Ureter (tissue), 1 donor: ENCODE data around the gene TRAPPC10. TPM values are rescaled to one million over a fixed set of nuclear protein-coding genes. Genes with fewer than 3 reads are reported as not detected.

Experiments used
- DNase-seq: peaks from one replicate; pipeline ENCODE4 v3.0.0-alpha.2; 2020; ENCODE audit warnings: low spot score
- total RNA-seq: library from RNA; stranded (reverse); gene quantifications from one replicate; pipeline ENCODE4 v1.2.4, GENCODE V29; 2023
- donor health status: DM: yes; HTN: yes; CAD: no.

The TRAPPC10 gene
- 48.3 TPM for total RNA-seq

GRCh38 chr21:44011579-44012473, at the start of gene TRAPPC10:
Gene TRAPPC10 (plus strand): TSS chr21:44012309. CDS start chr21:44012494, 185 bp downstream.
- DNase-seq, result peak; percentile 82

GRCh38 chr21:43965911-43966585, 46.1 kb upstream of the TRAPPC10 start:
- no peak for DNase-seq

DNA sequence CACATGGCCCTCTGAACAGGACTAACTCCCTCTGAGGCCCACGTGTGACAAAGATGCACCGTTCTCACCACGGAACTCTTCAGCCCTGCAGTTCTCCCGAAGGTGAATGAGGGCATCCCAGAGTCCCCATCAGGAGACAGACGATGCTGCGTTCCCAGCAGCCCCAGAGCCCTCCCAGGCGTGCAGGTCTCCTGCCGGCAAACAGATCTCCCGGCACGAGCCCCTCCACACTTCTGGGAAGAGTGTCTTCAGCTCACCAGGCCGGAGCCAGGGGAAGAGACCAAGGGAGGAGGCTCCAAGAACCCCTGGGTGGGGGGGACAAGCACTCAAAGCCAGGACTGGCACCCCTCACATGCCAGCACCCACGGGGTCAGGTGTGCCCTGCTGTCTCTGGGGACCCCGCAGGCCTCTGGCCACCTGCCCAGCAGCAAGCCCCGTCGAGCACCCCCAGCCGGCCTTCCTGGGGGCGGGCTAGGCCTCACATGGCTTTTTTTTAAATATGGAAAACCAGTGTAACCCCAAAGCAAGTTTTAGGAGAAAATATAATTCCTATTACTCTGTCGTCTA, 45.1 kb upstream of the TRAPPC10 start:
- no peak for DNase-seq

DNA sequence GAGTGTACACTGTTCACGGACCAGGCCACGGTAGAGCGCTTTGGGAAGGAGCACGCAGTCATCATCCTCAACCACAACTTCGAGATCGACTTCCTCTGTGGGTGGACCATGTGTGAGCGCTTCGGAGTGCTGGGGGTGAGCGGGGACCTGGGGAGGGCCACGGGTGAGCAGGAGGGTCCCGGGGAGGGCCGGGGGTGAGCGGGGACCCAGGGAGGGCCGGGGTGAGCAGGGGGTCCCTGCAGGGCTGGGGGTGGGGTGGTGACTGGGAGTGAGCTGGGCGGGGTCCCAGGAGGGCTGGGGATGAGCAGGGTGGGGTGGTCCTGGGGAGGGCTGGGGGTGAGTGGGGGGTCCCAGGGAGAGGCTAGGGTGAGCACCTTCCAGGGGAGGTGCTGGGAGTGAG, 44.1 kb upstream of the TRAPPC10 start:
- DNase-seq, result no peak

DNA sequence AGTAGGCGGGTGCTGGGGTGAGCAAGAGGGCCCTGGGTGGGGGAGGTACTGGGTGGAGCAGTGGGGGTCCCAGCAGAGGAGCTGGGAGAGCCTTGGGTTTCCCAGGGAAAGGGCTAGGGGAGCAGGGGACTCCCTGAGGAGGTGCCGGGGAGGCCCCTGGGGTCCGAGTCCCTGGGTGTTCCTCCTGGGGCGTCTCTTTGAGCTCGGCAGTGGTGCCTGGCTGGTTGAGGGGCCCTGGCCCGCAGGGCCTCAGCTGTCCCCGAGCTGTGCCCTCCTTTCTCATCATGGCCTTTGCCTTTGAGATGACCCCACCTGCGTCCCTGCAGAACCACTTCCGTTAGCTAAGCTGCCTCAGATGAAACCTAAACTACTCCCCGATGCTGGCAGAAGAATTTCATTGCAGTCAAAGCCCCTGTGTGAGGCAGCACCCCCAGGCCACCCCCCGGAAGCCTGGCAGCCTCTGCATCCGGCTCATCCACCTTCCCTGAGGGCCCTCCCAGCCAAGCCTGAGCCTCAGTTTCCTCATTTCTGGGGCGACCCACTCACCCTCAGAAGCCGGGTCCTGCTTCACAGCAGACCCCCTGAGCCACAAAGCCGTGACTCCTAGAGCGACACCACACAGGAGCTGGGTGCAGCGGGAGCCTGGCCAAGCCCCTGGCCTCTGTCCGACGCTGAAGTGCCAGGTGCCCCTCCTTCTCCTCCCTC, 43.5 kb upstream of the TRAPPC10 start:
- no peak for DNase-seq

GRCh38 chr21:43969115-43969444, 43.0 kb upstream of the TRAPPC10 start:
- no peak for DNase-seq

- no peak for DNase-seq
These were observed 41.6 kb upstream of the TRAPPC10 start for GRCh38 chr21:43970551-43970950.

- DNase-seq, result no peak
These were observed 40.7 kb upstream of the TRAPPC10 start for GRCh38 chr21:43971201-43971991.

GRCh38 chr21:43971992-43972255, 40.2 kb upstream of the TRAPPC10 start:
- DNase-seq, result no peak

- DNase-seq, result no peak
These were observed 39.1 kb upstream of the TRAPPC10 start for GRCh38 chr21:43972850-43973633.

DNA sequence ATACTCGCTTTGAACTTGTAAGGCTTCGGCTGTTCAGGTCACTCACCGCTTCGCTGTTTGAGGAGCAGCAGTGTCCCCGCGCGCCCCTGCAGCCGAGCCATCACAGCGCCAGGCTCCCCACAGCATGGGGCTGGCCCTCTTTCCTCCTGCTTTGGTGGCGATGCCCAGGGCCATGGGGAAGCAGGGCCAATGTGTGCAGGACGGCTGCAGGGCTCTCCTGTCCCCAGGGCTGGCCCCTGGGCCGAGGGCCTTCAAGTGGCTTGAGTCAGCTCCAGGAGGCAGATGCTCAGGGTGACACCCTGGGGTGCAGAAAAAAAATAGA, 38.5 kb upstream of the TRAPPC10 start:
- no peak for DNase-seq

DNA sequence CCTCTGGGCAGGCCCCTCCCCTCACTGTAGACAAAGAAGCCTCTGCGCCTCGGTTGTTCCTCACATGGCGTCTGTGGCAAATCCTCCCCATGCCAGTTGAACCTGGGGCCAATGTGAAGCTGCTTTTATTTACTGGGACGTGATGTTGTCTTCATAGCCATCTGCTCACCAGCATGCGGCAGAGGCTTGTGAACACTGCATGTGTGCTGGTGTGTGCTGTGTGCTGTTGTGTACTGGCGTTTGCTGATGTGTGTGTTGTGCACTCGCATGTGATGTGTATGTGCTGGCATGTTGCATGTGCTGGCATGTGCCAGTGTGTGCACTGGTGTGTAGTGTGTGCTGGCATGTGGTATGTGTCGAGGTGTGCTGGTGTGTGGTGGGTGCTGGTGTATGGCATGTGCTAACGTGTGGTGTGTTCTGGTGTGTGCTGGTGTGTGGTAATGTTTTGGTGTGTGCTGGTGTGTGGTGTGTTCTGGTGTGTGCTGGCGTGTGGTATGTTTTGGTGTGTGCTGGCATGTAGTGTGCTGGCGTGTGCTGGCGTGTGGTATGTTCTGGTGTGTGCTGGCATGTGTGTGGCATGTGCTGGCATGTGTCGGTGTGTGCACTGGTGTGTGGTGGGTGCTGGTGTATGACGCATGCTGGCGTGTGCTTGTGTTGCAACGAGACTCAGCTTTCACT, 37.2 kb upstream of the TRAPPC10 start:
- no peak for DNase-seq

DNA sequence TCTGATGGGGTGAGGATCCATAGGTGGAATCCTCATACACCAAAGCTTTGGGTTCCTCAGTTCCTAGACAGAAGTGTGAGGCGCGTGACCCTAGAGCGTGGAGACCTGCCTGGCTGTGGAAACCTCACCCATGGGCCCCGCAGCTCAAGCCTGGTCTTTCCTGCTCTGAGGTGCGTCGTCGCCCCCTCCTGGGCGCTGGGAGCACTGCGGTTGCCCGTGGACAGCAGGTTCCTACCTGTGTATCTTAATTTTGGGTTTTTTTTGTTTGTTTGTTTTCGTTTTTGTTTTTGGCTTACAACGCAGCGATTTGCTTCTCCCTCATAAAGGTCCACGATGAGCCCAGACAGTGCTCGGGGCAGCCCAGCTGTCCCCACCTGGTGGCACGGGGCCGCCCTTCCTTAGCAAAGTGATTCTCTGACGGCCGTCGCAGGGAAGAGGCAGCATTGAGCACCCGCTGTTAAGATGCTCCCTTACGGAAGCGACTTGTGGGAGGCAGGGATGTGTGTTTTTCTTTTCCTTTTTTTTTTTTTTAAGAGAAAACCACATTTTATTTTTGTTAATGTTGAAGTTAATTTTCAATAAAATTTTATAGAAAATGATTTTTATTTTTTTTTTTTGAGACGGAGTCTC, 36.5 kb upstream of the TRAPPC10 start:
- DNase-seq, result peak; percentile 86

DNA sequence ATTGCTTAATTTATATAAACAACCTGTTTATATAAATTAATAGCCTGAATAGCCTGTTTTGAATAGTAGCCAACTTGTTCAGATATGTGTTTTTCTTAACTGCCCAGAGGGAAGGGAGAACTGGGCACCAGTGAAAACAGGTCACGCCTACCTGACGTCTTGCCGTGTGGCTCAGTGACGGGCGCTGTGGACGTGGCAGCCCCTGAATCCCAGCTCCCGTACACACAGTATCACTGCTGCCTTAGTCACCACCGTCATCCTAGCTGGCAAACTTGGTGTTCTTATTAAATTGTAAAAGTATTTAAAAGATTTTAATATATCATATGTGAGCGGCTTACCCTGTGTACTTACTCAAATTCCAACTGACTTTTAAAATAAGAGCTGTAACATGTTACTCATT, 35.4 kb upstream of the TRAPPC10 start:
- no peak for DNase-seq

DNA sequence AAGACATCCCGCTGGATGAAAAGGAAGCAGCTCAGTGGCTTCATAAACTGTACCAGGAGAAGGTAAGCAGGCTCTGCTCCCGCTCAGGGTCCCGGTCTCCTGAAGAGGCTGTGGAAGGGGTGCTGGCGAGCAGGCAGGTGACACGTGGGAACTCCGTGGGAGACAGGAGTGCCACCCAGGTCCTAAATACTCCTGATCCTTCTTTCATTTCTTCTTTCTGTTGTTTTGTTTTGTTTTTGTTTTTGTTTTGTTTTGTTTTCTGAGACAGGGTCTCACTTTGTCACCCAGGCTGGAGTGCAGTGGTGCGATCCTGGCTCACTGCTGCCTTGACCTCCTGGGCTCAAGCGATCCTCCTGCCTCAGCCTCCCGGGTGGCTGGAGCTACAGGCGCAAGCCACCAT, 34.0 kb upstream of the TRAPPC10 start:
- no peak for DNase-seq

GRCh38 chr21:43979654-43980053, 32.5 kb upstream of the TRAPPC10 start:
- DNase-seq, result no peak

GRCh38 chr21:43981151-43981870, 30.8 kb upstream of the TRAPPC10 start:
- no peak for DNase-seq

DNA sequence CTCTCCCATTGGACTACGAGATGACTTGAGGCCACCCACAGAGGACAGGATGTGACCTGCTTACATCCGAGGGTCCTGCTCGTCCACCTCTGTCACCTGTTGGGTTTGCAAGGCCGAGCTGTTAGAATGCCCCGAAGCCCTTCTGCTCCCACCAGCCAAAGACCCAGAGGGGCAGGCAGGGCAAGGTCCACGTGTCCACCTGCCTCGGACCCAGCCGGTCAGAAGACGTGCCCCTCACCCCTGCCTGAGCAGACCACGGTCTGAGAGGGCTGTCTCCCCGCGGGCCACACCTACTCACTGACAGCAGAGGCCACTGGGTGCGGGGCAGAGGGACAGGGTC, 30.3 kb upstream of the TRAPPC10 start:
- DNase-seq, result no peak

DNA sequence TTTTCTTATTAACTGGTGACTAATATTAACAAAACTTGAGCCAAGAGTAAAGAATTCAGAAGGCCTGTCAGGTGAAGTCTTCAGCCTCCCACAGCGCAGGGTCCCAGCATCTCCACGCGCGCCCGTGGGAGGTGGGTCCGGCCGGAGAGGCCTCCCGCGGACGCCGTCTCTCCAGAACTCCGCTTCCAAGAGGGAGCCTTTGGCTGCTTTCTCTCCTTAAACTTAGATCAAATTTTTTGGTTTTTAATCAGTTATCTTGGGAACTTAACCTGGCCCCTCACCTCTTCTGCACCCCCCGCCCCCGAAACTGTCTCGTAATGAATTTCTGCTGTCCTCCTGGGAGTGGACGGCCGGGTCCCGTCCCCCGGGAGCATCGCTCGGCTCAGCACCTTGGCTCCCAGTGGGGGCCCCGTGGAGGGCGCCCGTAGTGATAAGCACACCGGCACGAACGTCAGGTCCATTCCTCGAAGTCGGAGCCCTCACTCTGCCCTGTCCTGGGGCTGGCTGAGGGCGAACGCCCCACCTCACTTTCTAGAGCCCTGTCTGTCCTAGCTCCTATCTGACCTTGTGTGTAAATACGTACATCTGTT, 29.5 kb upstream of the TRAPPC10 start:
- DNase-seq, result no peak
